HG03045 (cell line): ENCODE results near the gene TRPM3.

Source experiments
- ATAC-seq: cut with Tn5 transposase; IDR thresholded peaks from one replicate; pipeline ENCODE4 v1.9.1; 2021; ENCODE audit warnings: mild to moderate bottlenecking, moderate library complexity; ENCODE audit not compliant: unreplicated experiment

The TRPM3 gene

GRCh38 chr9:70496244-70496643 lies 625.2 kb downstream of the TRPM3 start:
- ATAC-seq: no peak

GRCh38 chr9:70495514-70495913 lies 625.9 kb downstream of the TRPM3 start:
- no peak for ATAC-seq

GRCh38 chr9:70494221-70494620 lies 627.2 kb downstream of the TRPM3 start:
- ATAC-seq: no peak

- no peak for ATAC-seq
Measured at GRCh38 chr9:70493029-70493428, 628.4 kb downstream of the TRPM3 start.

- no peak for ATAC-seq
Measured at GRCh38 chr9:70492319-70492777, 629.1 kb downstream of the TRPM3 start.

- no peak for ATAC-seq
Measured at GRCh38 chr9:70491426-70492318, 629.7 kb downstream of the TRPM3 start.

GRCh38 chr9:70490478-70490877 lies 630.9 kb downstream of the TRPM3 start:
- ATAC-seq: no peak

- ATAC-seq: no peak
Measured at GRCh38 chr9:70488793-70489105, 632.7 kb downstream of the TRPM3 start.

- no peak for ATAC-seq
Measured at GRCh38 chr9:70488098-70488792, 633.2 kb downstream of the TRPM3 start.

GRCh38 chr9:70486127-70486526 lies 635.3 kb downstream of the TRPM3 start:
- no peak for ATAC-seq

GRCh38 chr9:70485273-70485858 lies 636.1 kb downstream of the TRPM3 start:
- ATAC-seq: no peak

GRCh38 chr9:70484232-70485130 lies 636.9 kb downstream of the TRPM3 start:
- ATAC-seq: no peak

GRCh38 chr9:70481471-70481870 lies 640.0 kb downstream of the TRPM3 start:
- no peak for ATAC-seq

- no peak for ATAC-seq
Measured at GRCh38 chr9:70480405-70480980, 640.9 kb downstream of the TRPM3 start.

- ATAC-seq: no peak
Measured at GRCh38 chr9:70479880-70480291, 641.5 kb downstream of the TRPM3 start.
